Progenitor cell of endocrine pancreas (in vitro differentiated cells): Measurements from ENCODE around the gene C3orf85. TPM values are rescaled to one million over a fixed set of nuclear protein-coding genes. Genes with fewer than 3 reads are reported as not detected.
"Not testable (repeated sequence)": the region's sequence is repeated elsewhere in the genome, so short reads cannot be mapped to it uniquely, and the experiment has no call there.

Experiments used
- DNase-seq: peaks from one replicate; pipeline ENCODE4 v3.0.0; 2021; ENCODE audit warnings: low spot score; ENCODE audit not compliant: unreplicated experiment
- H3K27ac Mint-ChIP-seq: 2 replicates; pipeline ENCODE4 v1.8.0; 2021; ENCODE audit warnings: mild to moderate bottlenecking, moderate library complexity, mixed read lengths
- H3K27me3 Mint-ChIP-seq: 2 replicates; pipeline ENCODE4 v1.8.0; 2021; ENCODE audit warnings: mixed read lengths
- H3K36me3 Mint-ChIP-seq: 2 replicates; pipeline ENCODE4 v1.8.0; 2022; ENCODE audit warnings: mixed read lengths; ENCODE audit not compliant: insufficient read depth
- H3K4me1 Mint-ChIP-seq: 2 replicates; pipeline ENCODE4 v1.8.0; 2021; ENCODE audit warnings: low read depth, mixed read lengths
- H3K4me3 Mint-ChIP-seq: 2 replicates; pipeline ENCODE4 v1.8.0; 2021; ENCODE audit warnings: low read depth, mild to moderate bottlenecking, moderate library complexity, mixed read lengths
- H3K9me3 Mint-ChIP-seq: 2 replicates; pipeline ENCODE4 v1.8.0; 2021; ENCODE audit warnings: low read depth, mixed read lengths
- total RNA-seq: library from RNA; stranded (reverse); gene quantifications from 2 replicates; pipeline ENCODE4 v1.2.1, GENCODE V29; 2021
- TF ChIP-seq, protein P1 (sequence below): fragments of 200-600 bp; sonication (generic); IDR thresholded peaks from one replicate; pipeline ENCODE4 v1.5.0; 2021; ENCODE audit warnings: antibody characterized with exemption, mild to moderate bottlenecking; ENCODE audit not compliant: unreplicated experiment

Gene C3orf85
- total RNA-seq, 1 donor from 2014 or later: not detected

DNA sequence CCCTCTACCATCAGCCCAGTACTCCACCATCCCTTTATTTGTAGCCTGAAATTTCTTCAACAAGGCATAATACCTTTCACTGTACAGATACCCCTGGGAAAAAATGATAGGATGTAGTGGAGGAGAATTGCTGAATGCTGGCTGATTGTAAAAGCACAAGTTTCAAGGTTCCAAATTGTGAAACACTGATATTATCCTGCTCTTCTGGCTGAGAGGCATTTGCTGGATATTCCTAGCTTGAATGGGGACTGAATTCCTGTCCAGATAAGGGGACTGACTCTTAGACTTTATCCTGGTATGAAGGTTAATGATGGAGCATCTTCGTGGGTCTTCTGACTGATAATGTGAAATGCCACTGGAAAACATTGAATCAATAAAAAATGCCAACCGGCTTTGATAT, 9.0 kb upstream of the C3orf85 start:
- TF ChIP-seq, protein P1, sequence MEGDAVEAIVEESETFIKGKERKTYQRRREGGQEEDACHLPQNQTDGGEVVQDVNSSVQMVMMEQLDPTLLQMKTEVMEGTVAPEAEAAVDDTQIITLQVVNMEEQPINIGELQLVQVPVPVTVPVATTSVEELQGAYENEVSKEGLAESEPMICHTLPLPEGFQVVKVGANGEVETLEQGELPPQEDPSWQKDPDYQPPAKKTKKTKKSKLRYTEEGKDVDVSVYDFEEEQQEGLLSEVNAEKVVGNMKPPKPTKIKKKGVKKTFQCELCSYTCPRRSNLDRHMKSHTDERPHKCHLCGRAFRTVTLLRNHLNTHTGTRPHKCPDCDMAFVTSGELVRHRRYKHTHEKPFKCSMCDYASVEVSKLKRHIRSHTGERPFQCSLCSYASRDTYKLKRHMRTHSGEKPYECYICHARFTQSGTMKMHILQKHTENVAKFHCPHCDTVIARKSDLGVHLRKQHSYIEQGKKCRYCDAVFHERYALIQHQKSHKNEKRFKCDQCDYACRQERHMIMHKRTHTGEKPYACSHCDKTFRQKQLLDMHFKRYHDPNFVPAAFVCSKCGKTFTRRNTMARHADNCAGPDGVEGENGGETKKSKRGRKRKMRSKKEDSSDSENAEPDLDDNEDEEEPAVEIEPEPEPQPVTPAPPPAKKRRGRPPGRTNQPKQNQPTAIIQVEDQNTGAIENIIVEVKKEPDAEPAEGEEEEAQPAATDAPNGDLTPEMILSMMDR: no peak
- no peak overlapping the region for H3K4me3 Mint-ChIP-seq
- H3K27ac Mint-ChIP-seq: no peak overlapping the region
- peaks cover 6% of the 10 kb centered on the region for H3K36me3 Mint-ChIP-seq
- no peaks in the 10 kb centered on the region for H3K27me3 Mint-ChIP-seq
- peaks cover 9% of the 10 kb centered on the region for H3K9me3 Mint-ChIP-seq
- H3K4me1 Mint-ChIP-seq: peaks cover 14% of the 10 kb centered on the region
- DNase-seq: no peak

DNA sequence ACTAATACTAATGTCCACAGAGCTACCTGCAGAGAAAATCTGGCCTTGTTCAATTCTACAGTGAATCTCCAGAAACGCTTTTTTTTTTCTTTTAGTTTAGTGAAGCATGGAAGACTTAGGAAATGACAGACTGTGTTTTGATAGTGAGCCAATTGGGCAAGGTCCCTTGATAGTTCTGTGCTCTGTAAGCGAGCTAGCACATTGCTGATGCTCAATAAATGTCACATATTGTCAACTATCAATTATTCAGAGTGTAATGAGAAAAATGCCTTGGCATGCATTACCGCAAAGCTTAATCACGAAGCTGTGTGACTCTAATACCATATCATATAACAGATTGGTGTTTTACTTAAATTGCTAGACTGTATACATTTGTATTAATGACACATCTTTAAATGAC, 5.2 kb upstream of the C3orf85 start:
- Mint-ChIP-seq H3K9me3 (peaks cover 4% of the 10 kb centered on the region), H3K27ac (no peak overlapping the region)

DNA sequence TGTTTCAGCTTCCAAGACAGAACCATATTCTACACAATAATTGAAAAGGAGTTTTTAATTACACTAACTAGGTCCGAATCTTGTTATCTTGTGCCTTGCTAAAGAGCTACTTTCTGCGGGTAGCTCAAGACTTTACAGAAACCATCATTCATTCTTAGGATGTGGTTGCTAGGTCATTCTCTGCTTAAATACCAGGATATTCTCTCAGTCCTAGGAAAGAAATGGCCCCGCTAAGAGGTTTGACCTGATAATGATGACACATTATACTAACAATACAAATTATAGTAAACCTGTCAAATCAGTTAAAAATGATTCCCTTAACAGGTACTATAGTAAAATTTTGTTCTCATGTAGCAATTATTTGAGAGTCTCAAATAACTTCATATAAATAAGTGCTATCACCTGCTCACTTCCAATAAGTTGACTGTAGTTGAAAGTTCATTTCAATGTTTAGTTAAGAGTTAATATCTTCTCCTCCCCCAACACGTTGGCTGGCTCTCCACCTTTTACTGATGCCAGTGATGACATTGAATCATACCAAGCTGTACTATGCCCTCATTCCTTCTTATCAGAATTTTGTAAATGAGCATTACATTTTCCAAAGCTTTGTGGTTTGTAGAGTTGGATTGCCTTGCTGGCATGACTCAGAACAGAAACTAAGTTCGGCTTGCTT, 3.6 kb upstream of the C3orf85 start:
- Mint-ChIP-seq H3K27ac (no peak overlapping the region), H3K4me1 (no peaks in the 10 kb centered on the region), H3K9me3 (peaks cover 4% of the 10 kb centered on the region), H3K4me3 (no peak overlapping the region), H3K36me3 (no peaks in the 10 kb centered on the region), H3K27me3 (no peaks in the 10 kb centered on the region)
- DNase-seq: no peak
- TF ChIP-seq, protein P1: no peak

More for the DNA sequence above, 5.2 kb upstream of the C3orf85 start:
- no peaks in the 10 kb centered on the region for H3K27me3 Mint-ChIP-seq
- no peak overlapping the region for H3K4me3 Mint-ChIP-seq
- H3K4me1 Mint-ChIP-seq: peaks cover under 1% of the 10 kb centered on the region
- no peaks in the 10 kb centered on the region for H3K36me3 Mint-ChIP-seq
- DNase-seq: no peak
- TF ChIP-seq, protein P1: no peak

DNA sequence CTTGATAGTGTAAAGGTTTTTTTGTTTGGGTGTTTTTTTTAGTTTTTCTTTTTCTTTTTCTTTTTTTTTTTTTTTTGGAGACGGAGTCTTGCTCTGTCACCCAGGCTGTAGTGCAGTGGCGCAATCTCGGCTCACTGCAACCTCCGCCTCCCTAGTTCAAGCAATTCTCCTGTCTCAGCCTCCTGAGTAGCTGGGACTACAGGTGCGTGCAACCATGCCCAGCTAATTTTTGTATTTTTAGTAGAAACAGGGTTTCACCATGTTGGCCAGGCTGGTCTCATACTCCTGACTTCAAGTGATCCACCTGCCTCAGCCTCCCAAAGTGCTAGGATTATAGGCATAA, 3.1 kb upstream of the C3orf85 start:
- H3K4me1 Mint-ChIP-seq, H3K27me3 Mint-ChIP-seq: not testable (repeated sequence)

DNA sequence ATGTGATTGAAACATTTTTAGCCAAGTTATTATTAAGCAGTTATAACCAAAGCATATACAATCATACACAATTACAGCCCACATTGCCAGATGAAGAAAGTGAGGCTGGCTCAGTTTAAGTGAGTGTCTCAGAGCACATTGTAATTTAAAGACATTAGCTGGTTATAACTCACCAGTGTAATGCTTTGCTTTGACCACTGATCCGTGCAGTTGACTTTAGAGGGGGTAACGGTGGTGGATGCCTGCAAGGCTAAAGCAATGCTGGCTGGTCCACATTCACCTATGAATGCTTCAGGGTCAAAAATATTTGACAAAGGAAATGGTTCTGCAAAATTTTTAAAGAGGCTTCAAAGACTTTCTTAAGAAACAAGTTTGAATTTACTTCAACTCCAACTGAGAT, 1.2 kb downstream of the C3orf85 start:
- TF ChIP-seq, protein P1: no peak
- no peak overlapping the region for H3K27ac Mint-ChIP-seq
- no peaks in the 10 kb centered on the region for H3K9me3 Mint-ChIP-seq
- H3K36me3 Mint-ChIP-seq: no peaks in the 10 kb centered on the region
- no peak for DNase-seq
- no peaks in the 10 kb centered on the region for H3K27me3 Mint-ChIP-seq
- no peak overlapping the region for H3K4me3 Mint-ChIP-seq
- H3K4me1 Mint-ChIP-seq: no peaks in the 10 kb centered on the region

More for the DNA sequence above, 3.1 kb upstream of the C3orf85 start:
- not testable (repeated sequence) for H3K36me3 Mint-ChIP-seq, H3K9me3 Mint-ChIP-seq, H3K4me3 Mint-ChIP-seq, H3K27ac Mint-ChIP-seq, DNase-seq

DNA sequence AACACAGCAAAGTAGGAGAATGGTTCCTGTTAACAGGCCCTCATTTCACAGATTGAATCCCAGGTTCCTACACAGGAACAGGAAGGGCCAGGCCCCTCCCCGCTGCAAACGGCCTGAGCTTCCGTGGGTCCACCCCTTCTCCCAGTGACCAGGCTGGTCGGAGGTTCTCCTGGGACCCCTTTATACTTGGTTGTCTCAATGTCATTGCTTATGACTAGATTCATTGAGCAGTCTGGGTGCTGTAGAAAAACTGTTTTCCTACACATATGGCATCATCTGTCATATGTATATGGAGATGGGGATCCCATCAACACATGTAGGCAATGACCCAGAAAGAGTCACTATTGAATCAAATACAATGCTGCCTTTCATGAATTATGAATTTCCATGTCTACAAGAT, 3.8 kb downstream of the C3orf85 start:
- no peak for DNase-seq
- no peak overlapping the region for H3K27ac Mint-ChIP-seq
- H3K9me3 Mint-ChIP-seq: no peaks in the 10 kb centered on the region
- TF ChIP-seq, protein P1: no peak
- no peaks in the 10 kb centered on the region for H3K36me3 Mint-ChIP-seq
- no peaks in the 10 kb centered on the region for H3K4me1 Mint-ChIP-seq
- H3K4me3 Mint-ChIP-seq: no peak overlapping the region
- H3K27me3 Mint-ChIP-seq: no peaks in the 10 kb centered on the region
